ENCODE measurements around the gene PLPP2.

DNA sequence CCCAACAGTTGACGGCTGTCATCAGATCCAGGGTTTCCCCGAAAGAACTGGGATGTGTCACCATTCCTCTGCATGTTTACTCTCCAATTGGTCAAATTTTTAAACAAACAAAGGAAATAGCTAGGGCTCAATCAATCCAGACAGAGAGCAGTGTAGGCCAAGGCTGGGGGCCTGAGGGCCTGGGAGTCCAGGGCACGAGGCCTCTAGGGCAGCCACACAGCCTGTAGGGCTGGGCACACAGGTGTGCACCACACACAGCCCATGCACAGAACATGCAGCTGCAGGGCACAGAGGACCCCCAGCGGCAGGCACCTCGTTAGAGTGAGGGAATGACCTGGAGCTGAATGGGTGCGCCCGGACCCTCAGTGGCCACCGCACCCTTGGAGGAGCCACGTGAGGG is 43.9 kb upstream of the PLPP2 start:
- TF ChIP-seq POLR2A (IDR thresholded peaks at IDR 0.05): no peak
- TF ChIP-seq, protein P1, sequence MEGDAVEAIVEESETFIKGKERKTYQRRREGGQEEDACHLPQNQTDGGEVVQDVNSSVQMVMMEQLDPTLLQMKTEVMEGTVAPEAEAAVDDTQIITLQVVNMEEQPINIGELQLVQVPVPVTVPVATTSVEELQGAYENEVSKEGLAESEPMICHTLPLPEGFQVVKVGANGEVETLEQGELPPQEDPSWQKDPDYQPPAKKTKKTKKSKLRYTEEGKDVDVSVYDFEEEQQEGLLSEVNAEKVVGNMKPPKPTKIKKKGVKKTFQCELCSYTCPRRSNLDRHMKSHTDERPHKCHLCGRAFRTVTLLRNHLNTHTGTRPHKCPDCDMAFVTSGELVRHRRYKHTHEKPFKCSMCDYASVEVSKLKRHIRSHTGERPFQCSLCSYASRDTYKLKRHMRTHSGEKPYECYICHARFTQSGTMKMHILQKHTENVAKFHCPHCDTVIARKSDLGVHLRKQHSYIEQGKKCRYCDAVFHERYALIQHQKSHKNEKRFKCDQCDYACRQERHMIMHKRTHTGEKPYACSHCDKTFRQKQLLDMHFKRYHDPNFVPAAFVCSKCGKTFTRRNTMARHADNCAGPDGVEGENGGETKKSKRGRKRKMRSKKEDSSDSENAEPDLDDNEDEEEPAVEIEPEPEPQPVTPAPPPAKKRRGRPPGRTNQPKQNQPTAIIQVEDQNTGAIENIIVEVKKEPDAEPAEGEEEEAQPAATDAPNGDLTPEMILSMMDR (IDR thresholded peaks at IDR 0.05): no peak

Data from prostate gland (tissue), 2 donors.